ENCODE measurements around the gene FUOM.
"Not testable (repeated sequence)": the region's sequence is repeated elsewhere in the genome, so short reads cannot be mapped to it uniquely, and the experiment has no call there.

The FUOM gene

GRCh38 chr10:133388236-133388972 is 30.6 kb upstream of the FUOM start:
- DNase-seq = no peak

GRCh38 chr10:133386951-133387350 is 29.1 kb upstream of the FUOM start:
- not testable (repeated sequence) for DNase-seq

GRCh38 chr10:133385214-133385613 is 27.4 kb upstream of the FUOM start:
- no peak for DNase-seq

DNA sequence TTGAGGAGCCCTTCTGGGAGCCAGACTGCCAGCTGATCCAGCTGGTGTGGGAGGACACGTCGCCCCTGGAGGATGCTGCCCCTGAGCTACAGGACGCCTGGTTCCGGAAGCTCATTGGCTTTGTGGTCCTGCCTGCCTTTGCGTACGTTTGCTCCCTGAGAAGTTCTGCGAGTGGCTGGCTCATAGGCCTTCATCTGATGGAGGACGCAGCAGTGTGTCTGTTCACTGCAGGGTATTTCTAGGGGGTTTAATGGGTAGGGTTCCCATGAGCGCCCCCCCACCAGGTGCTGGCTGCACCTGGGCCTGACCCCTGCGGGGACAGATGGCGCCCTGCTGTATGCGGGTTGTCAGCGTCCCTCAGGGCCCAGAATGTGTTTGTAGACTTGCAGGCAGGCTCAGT is 26.3 kb upstream of the FUOM start:
- no peak for DNase-seq

DNA sequence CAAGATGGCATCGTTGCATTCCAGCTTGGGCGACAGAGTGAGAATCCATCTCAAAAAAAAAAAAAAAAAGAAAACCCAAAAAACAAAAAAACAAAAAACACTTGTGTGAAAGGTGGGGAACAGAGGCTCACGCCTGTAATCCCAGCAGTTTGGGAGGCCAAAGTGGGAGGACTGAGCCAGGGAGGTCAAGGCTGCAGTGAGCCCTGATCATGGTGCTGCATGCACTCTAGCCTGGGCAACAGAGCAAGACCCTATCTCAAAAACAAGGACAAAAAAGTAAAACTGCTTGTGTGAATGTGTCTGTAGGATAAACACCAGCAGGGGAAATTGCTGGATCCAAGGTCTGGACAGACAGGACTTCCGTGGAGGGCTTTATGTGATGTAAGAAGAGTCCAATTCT is 25.7 kb upstream of the FUOM start:
- no peak for DNase-seq

- no peak for DNase-seq
These were observed 23.2 kb upstream of the FUOM start for GRCh38 chr10:133381036-133381435.

DNA sequence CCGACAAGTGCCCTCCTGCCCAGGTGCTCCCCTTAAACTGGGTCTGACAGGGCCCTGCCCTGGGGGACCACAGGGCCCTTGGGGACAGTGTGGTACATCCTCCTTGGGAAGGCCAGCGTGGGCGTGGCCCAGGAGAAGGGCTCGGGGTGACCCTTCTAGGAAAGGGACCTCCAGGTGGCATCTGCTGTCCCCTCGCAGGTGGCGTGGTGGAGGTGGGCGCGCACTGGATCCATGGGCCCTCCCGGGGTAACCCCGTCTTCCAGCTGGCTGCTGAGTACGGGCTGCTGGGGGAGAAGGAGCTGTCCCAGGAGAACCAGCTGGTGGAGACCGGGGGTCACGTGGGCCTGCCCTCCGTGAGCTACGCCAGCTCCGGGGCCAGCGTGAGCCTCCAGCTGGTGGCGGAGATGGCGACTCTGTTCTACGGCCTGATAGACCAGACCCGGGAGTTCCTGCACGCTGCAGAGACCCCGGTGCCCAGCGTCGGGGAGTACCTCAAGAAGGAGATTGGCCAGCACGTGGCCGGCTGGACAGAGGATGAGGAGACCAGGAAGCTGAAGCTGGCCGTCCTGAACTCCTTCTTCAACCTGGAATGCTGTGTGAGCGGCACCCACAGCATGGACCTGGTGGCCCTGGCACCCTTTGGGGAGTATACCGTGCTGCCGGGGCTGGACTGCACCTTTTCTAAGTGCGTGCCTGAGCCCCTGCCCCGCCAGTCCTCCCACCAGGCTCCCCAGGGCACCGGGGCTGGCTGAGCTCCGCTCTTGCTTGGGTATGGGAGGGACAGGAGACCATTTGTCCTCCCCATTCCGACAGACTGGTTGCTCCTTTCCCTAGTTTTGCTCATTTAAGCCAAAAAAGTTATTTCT is 22.2 kb upstream of the FUOM start:
- no peak for DNase-seq

DNA sequence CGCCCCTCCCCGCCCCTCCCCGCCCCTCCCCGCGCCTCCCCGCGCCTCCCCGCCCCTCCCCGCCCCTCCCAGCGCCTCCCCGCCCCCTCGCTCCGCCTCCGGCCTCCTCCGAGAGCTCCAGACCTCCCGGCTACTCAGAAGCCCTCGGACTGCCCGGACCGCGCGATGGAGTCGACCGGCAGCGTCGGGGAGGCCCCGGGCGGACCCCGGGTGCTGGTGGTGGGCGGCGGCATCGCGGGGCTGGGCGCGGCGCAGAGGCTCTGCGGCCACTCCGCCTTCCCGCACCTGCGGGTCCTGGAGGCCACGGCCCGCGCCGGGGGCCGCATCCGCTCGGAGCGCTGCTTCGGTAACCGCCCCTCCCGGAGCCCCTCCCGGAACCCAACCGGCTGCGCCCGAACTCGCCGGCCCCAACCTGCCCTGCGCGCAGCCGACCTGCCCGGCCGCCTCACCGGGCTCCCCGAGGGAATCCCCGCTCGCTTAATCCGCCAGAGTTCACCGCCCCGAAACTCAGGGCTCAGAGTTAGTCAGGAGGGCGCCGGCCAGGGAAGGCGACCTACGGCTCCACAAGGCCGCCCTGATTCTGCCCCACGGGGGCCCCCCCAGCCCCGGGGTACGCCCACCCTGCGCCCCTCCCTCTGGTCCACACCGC is 21.5 kb upstream of the FUOM start, which contains the start of gene PAOX:
Gene PAOX (plus strand): TSS at position 111 of the 649 bp plus-strand sequence. CDS start 55 bp downstream, at position 166.
- peak; percentile 49 for DNase-seq

GRCh38 chr10:133378251-133379096 is 20.7 kb upstream of the FUOM start:
- peak; percentile 83 for DNase-seq

DNA sequence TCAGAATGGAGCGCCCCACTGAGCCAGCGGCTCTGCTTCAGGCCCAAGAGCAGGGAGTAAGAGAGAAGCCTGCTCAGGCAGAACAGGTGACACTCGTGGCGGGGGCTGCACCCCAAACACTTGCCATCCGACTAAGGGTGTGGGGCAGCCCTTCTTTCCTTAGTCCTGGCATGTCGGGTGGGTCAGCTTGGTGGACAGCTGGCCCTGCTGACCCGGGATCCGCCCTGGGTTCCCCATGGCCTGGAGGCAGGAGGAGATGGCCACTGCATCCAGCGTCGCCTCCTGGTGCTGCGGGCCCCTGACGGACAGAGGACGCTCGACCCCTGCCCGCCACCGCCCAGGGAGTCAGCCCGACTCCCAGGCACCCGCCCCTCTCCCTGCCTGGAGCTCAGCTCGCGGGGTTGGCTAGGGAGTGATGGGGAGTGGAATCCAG is 20.0 kb upstream of the FUOM start:
- DNase-seq = no peak

DNA sequence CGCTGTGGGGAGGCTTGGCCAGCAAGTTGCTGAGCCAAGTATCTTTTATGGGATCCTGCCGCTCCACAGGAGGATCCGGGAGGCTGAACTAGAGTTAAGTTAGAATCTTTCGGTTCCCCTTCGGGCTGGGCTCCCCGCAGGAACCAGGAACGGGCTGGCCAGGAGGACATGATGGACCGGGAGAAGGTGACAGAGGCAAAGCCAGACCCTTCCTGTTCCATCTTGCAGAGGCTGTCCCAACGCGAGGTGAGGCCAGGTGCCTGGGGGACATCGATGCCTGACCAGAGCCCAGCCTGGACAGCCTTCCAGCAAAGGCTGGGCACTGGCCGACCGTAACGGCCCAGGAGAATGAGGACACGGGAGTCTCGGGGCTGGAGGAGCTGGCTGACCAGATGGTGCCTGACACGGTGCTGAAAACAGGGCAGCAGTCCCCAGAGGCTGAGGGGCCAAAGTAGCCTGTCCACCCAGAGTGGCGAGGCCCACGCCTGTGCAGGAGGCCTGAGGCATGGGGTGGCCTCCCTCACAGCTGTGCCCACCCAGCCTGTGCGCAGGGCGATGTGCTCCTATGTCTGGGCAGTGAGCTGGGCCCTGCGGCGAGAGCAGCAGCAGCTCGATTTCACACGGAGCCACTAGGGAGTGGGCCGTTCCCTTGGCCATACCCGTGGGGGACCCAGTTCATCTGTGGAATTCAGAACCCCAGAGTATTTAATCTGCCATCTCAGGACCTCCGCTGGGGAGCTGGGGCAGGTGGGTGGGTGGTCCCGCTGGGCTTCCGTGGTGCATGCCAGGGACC is 19.4 kb upstream of the FUOM start:
- DNase-seq = no peak

DNA sequence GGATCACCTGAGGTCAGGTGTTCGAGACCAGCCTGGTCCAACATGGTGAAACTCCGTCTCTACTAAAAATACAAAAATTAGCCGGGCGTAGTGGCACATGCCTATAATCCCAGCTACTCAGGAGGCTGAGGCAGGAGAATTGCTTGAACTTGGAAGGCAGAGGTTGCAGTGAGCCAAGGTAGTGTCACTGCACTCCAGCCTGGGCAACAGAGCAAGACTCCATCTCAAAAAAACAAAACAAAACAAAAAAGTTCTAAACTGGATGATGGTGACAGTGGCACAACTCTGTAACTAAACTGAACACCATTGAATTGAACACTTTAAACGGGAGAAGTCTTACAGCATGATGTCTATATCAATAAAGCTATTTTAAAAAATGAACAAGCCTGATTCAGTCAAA is 18.4 kb upstream of the FUOM start:
- not testable (repeated sequence) for DNase-seq

DNA sequence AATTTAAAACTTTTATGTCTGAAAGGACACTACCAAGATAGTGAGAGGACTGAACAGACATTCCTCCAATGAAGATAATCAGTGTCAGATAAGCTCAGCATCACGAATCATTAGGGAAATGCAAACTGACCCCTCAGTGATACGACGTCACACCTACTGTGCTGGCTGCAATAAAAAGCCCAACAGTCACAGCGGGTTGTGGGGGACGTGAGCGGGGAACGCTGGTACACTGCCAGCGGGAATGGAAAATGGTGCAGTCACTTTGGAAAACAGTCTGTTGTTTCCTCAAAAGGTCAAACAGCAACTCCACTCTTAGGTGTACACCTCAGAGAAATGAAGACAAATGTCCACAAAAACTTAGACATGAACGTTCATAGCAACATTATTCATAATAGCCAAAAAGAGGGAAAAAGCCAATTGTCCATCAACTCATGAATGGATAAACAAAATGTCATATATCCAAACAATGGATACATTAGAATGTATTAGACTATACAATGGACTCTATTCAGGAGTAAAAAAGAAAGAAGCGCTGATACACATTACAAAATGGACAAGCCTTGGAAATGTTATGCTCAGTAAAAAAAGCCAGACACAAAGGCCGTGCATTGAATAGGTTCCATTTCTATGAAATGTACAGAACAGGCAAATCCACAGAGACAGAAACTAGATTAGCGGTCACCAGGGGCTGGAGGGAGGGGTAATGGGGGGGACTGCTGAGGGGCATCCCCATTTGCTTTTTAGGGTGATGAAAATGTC is 17.7 kb upstream of the FUOM start:
- DNase-seq = no peak

DNA sequence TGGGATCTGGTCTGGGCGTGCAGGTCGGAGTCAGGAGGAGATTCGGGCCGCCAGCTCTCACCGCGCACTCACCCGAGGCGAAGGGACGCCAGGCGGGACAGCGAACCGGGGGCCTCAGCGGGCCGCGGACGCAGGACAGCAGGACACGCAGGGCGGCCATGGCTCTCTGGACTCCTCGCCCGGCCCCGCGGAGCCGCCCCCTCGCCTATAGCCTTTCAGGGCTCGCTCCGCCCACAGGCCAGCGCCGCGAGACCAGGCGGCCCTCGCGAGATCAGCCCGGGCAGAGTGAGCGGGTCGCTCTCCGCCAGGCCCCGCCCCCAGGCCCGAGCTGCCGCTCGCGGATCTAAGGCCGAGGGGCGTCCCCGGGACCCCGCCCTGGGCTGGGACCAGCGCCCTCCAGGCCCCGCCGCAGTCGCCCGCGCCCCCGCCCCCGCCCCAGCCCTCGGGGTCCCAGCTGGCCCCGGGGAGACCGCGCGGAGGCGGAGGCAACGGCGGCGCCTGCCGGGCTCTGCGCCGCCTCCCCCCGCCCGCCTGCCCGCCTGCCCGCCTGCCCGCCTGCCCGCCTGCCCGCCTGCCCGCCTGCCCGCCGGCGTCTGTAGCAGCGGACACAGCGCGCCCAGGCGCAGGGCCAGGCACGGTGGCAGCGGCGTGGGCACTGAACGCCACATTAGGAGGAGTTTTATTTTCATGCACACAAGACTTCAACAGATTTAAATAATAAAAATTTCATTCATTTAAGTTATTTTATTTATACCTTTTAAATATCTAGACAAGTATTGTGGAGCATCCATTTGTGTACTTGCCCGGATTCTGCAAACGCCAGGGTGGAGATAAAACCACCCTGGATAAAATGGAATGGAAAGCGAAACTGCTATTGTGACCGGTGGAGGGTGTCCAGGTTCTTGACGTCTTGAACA is 15.6 kb upstream of the FUOM start, which contains the start of gene ECHS1:
Gene ECHS1 (minus strand): TSS at position 181 of the 917 bp plus-strand sequence. CDS start 21 bp downstream, at position 160.
- DNase-seq = peak; percentile 97

GRCh38 chr10:133372507-133372906 is 14.7 kb upstream of the FUOM start:
- DNase-seq = no peak

DNA sequence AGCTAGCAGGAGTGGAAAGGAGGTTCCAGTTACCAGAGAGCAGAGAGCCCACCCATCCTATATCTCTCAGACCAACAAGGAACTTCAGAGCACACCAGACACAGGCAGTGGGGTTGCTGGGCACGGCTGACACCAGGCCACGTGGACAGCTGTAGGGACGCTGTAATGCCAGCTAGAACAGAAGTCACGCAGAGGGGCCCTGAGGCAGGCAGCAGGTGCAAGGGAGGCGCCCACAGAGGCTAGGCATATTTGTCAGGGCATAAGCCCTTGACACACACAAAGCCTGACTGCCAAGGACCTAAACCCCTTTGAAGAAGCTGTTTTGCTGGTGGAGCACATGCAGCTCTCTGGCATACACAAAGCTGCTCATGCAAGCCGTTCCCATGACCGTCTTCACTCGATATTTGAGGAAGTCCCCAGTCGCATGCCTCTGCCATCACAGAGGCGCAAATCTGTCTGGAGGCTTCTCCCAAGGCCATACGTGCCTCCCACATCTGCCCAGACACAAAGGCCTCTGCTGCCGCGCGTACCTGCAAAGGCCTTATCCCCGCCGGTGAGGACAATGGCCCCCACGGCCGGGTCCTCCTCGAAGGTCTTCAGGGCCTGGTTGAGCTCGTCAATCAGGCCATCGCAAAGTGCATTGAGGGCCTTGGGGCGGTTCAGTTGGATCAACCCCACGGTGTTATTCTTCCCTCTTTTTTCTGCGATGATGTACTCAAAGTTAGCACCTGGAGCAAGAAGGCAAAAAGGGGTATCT is 12.4 kb upstream of the FUOM start:
- DNase-seq = no peak

DNA sequence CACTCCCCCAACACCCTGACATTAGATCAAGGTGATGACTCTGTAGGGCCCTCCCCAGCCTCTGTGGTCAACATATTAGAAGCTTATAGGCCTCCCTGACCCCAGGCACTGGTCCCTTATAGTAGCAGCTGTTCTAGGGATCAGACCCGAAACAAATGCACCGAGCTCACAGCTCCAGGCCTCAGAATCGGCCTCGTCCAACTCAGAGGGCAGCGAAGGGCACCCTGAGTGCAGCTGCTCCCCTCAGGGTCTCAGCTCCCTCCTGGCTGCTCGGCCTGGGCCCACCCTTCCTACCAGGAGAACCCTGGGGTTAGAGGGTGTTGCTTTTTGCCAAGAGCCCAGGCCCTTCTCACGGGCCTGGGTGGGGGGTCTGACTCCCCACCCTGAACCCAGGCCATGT is 10.3 kb upstream of the FUOM start:
- DNase-seq = no peak

DNA sequence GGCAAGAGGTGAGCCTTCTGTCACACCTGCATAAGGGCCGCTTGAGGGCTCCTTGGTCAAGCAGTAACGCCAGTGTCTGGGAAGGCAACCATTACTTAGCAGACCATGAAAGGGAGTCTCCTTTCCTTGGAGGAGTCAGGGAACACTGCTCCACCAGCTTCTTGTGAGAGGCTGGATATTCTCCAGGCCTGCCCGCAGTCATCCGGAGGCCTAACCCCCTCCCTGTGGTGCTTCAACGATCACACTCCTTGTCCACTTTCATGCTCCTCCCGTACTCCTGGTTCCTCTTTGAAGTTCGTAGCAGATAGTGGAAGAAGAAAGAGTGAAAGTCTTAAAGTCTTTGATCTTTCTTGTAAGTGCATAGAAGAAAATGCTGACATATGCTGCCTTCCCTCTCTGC is 9.6 kb upstream of the FUOM start:
- DNase-seq = not testable (repeated sequence)

DNA sequence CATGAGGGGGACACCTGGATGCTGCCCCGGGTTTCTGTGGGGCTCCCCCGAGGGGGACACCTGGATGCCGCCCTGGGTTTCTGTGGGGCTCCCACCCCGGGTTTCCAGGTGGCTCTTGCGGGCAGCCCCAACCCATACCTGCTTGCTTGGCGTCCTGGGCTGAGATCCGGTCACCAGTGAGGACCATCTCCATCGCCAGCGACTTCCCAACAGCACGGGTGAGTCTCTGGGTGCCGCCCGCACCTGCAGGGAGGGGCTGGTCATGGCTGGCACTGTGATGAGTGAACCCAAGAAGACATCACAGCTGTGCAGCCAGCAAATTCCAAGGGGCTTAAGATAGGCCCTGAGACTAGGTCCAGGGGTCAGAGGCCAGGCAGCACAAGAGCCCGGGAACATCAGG is 8.9 kb upstream of the FUOM start:
- DNase-seq = no peak
